GM23338 (cell line): ENCODE data around the gene ACOXL. TPM values are rescaled to one million over a fixed set of nuclear protein-coding genes. Genes with fewer than 3 reads are reported as not detected.

Experiments
- ATAC-seq: fragments of 200-7000 bp; cut with Tn5 transposase; 3 replicates; pipeline ENCODE4 v1.9.1; 2020
- DNase-seq: peaks from one replicate; pipeline ENCODE4 v3.0.0-alpha.2; 2015; ENCODE audit warnings: low spot score
- H2AFZ ChIP-seq: fragments of 200-600 bp; sonication (generic); 2 replicates; pipeline ENCODE4 v1.8.0; 2016; ENCODE audit warnings: antibody characterized with exemption, mild to moderate bottlenecking, moderate library complexity
- H3F3A ChIP-seq: fragments of 200-600 bp; sonication (generic); replicated peaks from 2 replicates; pipeline ENCODE4 v1.8.0; 2017; ENCODE audit warnings: antibody characterized with exemption, mixed run types, low read depth
- H3K27ac ChIP-seq: fragments of 200-600 bp; sonication (generic); 2 replicates; pipeline ENCODE4 v1.6.1; 2016; ENCODE audit warnings: low read depth
- H3K27me3 ChIP-seq: fragments of 200-600 bp; sonication (generic); 2 replicates; pipeline ENCODE4 v1.8.0; 2016; ENCODE audit warnings: mild to moderate bottlenecking, mixed run types, moderate library complexity; ENCODE audit not compliant: insufficient read depth
- H3K36me3 ChIP-seq: fragments of 200-600 bp; sonication (generic); 2 replicates; pipeline ENCODE4 v1.8.0; 2016; ENCODE audit warnings: mild to moderate bottlenecking; ENCODE audit not compliant: insufficient read depth
- H3K4me1 ChIP-seq: fragments of 200-600 bp; sonication (generic); 2 replicates; pipeline ENCODE4 v1.8.0; 2016; ENCODE audit warnings: mild to moderate bottlenecking, moderate library complexity; ENCODE audit not compliant: insufficient read depth
- H3K4me2 ChIP-seq: fragments of 200-600 bp; sonication (generic); 2 replicates; pipeline ENCODE4 v1.7.1; 2017; ENCODE audit warnings: mixed run types
- H3K4me3 ChIP-seq: fragments of 200-600 bp; sonication (generic); 2 replicates; pipeline ENCODE4 v1.6.1; 2016; ENCODE audit warnings: mixed run types
- H3K79me2 ChIP-seq: fragments of 200-600 bp; sonication (generic); replicated peaks from 2 replicates; pipeline ENCODE4 v1.8.0; 2017; ENCODE audit warnings: mild to moderate bottlenecking; ENCODE audit not compliant: insufficient read depth
- H3K9me2 ChIP-seq: fragments of 200-600 bp; sonication (generic); 2 replicates; pipeline ENCODE4 v1.8.0; 2017; ENCODE audit not compliant: insufficient read depth
- H4K20me1 ChIP-seq: fragments of 200-600 bp; sonication (generic); replicated peaks from 2 replicates; pipeline ENCODE4 v1.8.0; 2017; ENCODE audit warnings: mild to moderate bottlenecking; ENCODE audit not compliant: insufficient read depth
- H3K27ac Mint-ChIP-seq: 2 replicates; pipeline ENCODE4 v1.8.0; 2020; ENCODE audit warnings: inconsistent platforms, mild to moderate bottlenecking, moderate library complexity, mixed read lengths
- H3K27me3 Mint-ChIP-seq: 3 replicates; pipeline ENCODE4 v1.8.0; 2022; ENCODE audit warnings: low read depth, mild to moderate bottlenecking, moderate library complexity, mixed read lengths, inconsistent platforms; ENCODE audit not compliant: insufficient read depth, poor library complexity
- H3K36me3 Mint-ChIP-seq: 3 replicates; pipeline ENCODE4 v1.8.0; 2021; ENCODE audit warnings: low read depth, mild to moderate bottlenecking, inconsistent platforms, moderate library complexity, mixed read lengths
- H3K4me1 Mint-ChIP-seq: 3 replicates; pipeline ENCODE4 v1.8.0; 2020; ENCODE audit warnings: mild to moderate bottlenecking, inconsistent platforms, mixed read lengths
- H3K4me3 Mint-ChIP-seq: 3 replicates; pipeline ENCODE4 v1.8.0; 2021; ENCODE audit warnings: moderate library complexity, mild to moderate bottlenecking, inconsistent platforms, mixed read lengths
- H3K9me3 Mint-ChIP-seq: 3 replicates; pipeline ENCODE4 v1.8.0; 2020; ENCODE audit warnings: moderate library complexity, mild to moderate bottlenecking, inconsistent platforms, mixed read lengths
- CTCF ChIP-seq, 2 experiments: fragments of 200-600 bp in 1 of 2; sonication (generic) in 1 of 2; conservative IDR thresholded peaks; 2 replicates each; pipeline versions ENCODE4 v1.5.1 to v1.6.1; 2016 to 2017; ENCODE audit warnings: antibody characterized with exemption in 2 of 2, low read depth in 2 of 2, mild to moderate bottlenecking in 2 of 2, moderate library complexity in 1 of 2
- ETS1 ChIP-seq: IDR thresholded peaks from 2 replicates; pipeline ENCODE4 v1.6.1; 2016; ENCODE audit warnings: antibody characterized with exemption
- EZH2phosphoT487 ChIP-seq: fragments of 200-600 bp; sonication (generic); IDR thresholded peaks from one replicate; pipeline ENCODE4 v1.8.1; 2018; ENCODE audit warnings: antibody characterized with exemption; ENCODE audit not compliant: unreplicated experiment
- JUNB ChIP-seq: IDR thresholded peaks from one replicate; pipeline ENCODE4 v1.6.1; 2016; ENCODE audit warnings: antibody characterized with exemption; ENCODE audit not compliant: unreplicated experiment
- REST ChIP-seq: IDR thresholded peaks from one replicate; pipeline ENCODE4 v1.6.1; 2018; ENCODE audit warnings: antibody characterized with exemption; ENCODE audit not compliant: unreplicated experiment
- STAT1 ChIP-seq: IDR thresholded peaks from one replicate; pipeline ENCODE4 v1.6.1; 2016; ENCODE audit warnings: antibody characterized with exemption; ENCODE audit not compliant: unreplicated experiment
- ZNF114 ChIP-seq: fragments of 250-450 bp; sonication (Bioruptor Pico); IDR thresholded peaks from 2 replicates; pipeline ENCODE4 v1.5.0; 2020; ENCODE audit warnings: mild to moderate bottlenecking, moderate library complexity
- ZNF331 ChIP-seq: fragments of 250-450 bp; sonication (Bioruptor Pico); IDR thresholded peaks from 2 replicates; pipeline ENCODE4 v1.5.0; 2020; ENCODE audit warnings: low read depth, mild to moderate bottlenecking, moderate library complexity
- ZNF462 ChIP-seq: fragments of 250-450 bp; sonication (Bioruptor Pico); IDR thresholded peaks from 2 replicates; pipeline ENCODE4 v1.5.0; 2020; ENCODE audit warnings: mild to moderate bottlenecking, moderate library complexity
- polyA plus RNA-seq: library from polyadenylated mRNA; unstranded; fragments of >200 nt; fragmentation: Nextera tagmentation; extraction: Ambion mirVana; gene quantifications from 2 replicates; pipeline ENCODE4 v1.2.1, GENCODE V29; 2016
- total RNA-seq: library from RNA; depleted of rRNA; stranded (reverse); fragments of >200 nt; shearing (Covaris generic); gene quantifications from 2 replicates; pipeline ENCODE4 v1.2.3, GENCODE V29; 2014

ACOXL gene
- total and polyA plus RNA-seq, 2 experiments from 2014 or later = 9.0 to 14.7 TPM

- Mint-ChIP-seq H3K27ac (no peak overlapping the region), H3K4me3 (no peak overlapping the region), H3K9me3 (0 out of 3 replicates have a peak, but pooled peaks cover 6% of the 10 kb centered on the region), H3K36me3 (peaks cover 22% of the 10 kb centered on the region), H3K27me3 (peaks cover 4% of the 10 kb centered on the region), H3K4me1 (peaks cover 21% of the 10 kb centered on the region)
- Histone ChIP-seq H3K9me2 (no peaks in the 10 kb centered on the region), H2AFZ (no peak overlapping the region), H3K4me2 (no peak overlapping the region), H3K27me3 (no peaks in the 10 kb centered on the region), H3K79me2 (no peaks in the 10 kb centered on the region), H3K27ac (no peak overlapping the region), H3K4me3 (no peak overlapping the region), H4K20me1 (no peaks in the 10 kb centered on the region), H3K36me3 (peaks cover 8% of the 10 kb centered on the region; the same call in 1 of the 2 replicates), H3K4me1 (peaks cover 15% of the 10 kb centered on the region), H3F3A (no peaks in the 10 kb centered on the region)
- no peak for ATAC-seq
- TF ChIP-seq CTCF (conservative IDR thresholded peaks at IDR 0.05; ENCODE audit: low read depth in 2 of 2) = no peak
- no peak for TF ChIP-seq REST
- TF ChIP-seq JUNB = no peak
- TF ChIP-seq ZNF114 (CRISPR knock-in tag) = no peak
- no peak for TF ChIP-seq ZNF331 (CRISPR knock-in tag)
- DNase-seq = no peak
Observed at GRCh38 chr2:110796716-110797301, 64.4 kb downstream of the ACOXL start.

GRCh38 chr2:110799376-110799775, 67.0 kb downstream of the ACOXL start:
- Histone ChIP-seq H3K36me3 (peaks cover 8% of the 10 kb centered on the region; the same call in 1 of the 2 replicates), H3K27me3 (no peaks in the 10 kb centered on the region), H3K4me3 (no peak overlapping the region), H3K4me2 (no peak overlapping the region), H3K27ac (no peak overlapping the region), H3K9me2 (no peaks in the 10 kb centered on the region), H3F3A (no peaks in the 10 kb centered on the region), H3K4me1 (peaks cover 29% of the 10 kb centered on the region), H2AFZ (no peak overlapping the region), H3K79me2 (no peaks in the 10 kb centered on the region), H4K20me1 (no peaks in the 10 kb centered on the region)
- H3K27ac Mint-ChIP-seq = no peak overlapping the region
- H3K9me3 Mint-ChIP-seq = peaks cover 18% of the 10 kb centered on the region
- H3K27me3 Mint-ChIP-seq = peaks cover 4% of the 10 kb centered on the region
- no peak for TF ChIP-seq ETS1
- no peak for TF ChIP-seq EZH2phosphoT487
- no peak for TF ChIP-seq STAT1
- TF ChIP-seq ZNF462 (CRISPR knock-in tag) = no peak
- H3K4me3 Mint-ChIP-seq = no peak overlapping the region
- DNase-seq = no peak
- ATAC-seq = no peak
- peaks cover 36% of the 10 kb centered on the region for H3K36me3 Mint-ChIP-seq
- H3K4me1 Mint-ChIP-seq = peaks cover 35% of the 10 kb centered on the region
